ENCODE measurements around the gene SURF2. TPM values are rescaled to one million over a fixed set of nuclear protein-coding genes. Genes with fewer than 3 reads are reported as not detected.
"Not testable (repeated sequence)": the region's sequence is repeated elsewhere in the genome, so short reads cannot be mapped to it uniquely, and the experiment has no call there.

Gene SURF2
- total RNA-seq, 1 experiment from 2014 or later: 18.1 TPM

DNA sequence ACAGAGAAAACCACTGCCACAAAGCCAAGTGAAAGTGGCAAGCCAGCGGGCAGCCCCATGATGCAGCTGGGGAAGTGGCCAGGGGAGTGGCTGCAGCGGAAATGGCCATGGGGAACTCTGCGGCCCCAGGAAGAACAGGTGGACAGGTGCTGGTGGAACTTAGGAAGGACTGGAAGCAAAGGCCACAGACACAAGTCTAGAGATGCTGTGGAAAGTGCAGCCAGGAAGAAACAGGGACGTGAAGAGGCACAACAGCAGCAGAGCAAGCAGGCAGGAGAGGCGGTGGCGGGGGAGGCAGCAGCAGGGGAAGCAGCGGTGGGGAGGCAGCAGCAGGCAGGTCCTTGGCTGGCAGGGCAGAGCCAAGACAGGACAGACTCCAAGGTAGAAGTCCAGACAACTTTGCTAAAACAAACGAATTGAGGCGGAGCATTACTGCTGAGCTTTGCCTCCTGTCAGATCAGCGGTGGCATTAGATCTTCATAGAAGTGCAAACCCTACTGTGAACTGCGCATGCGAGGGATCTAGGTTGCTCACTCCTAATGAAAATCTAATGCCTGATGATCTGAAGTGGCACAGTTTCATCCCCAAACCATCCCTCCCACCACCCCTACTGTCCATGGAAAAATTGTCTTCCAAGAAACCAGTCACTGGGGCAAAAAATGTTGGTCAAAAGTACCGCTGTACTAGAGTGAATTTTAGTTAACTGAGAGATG, 32.2 kb upstream of the SURF2 start:
- peaks cover 34% of the 10 kb centered on the region for H3K27me3 ChIP-seq (ENCODE audit: insufficient read depth, low read depth)

DNA sequence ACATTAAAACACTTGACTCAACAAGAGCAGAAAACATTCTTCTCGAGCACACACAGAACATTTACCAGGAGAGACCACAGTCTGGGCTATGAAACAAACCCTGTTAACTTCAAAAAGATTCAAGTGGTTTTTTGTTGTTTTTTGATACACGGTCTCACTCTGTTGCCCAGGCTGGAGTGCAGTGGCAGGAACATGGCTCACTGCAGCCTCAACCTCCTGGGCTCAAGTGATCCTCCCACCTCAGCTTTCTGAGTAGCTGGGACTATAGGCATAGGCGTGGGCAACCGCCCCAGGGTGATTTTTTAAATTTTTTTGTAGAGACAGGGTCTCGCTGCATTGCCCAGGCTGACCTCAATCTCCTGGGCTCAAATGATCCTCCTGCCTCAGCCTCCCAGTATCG, 29.3 kb upstream of the SURF2 start:
- H3K27ac ChIP-seq; H3K9me3 ChIP-seq (ENCODE audit: insufficient read depth, low read depth); H2AFZ ChIP-seq; H3K9me2 ChIP-seq (ENCODE audit: insufficient read depth); POLR2A ChIA-PET (ENCODE audit: unreplicated experiment); BruUV-seq (replicated peaks); H3K79me2 ChIP-seq (ENCODE audit: low read depth); DNase-seq; H3K4me1 ChIP-seq (replicated peaks; ENCODE audit: insufficient read depth); intact Hi-C loops (cut with micrococcal nuclease; ENCODE audit: unreplicated experiment); H3K4me3 ChIP-seq; H3K36me3 ChIP-seq (ENCODE audit: low read depth); H3K4me2 ChIP-seq: not testable (repeated sequence)
- CTCF ChIA-PET: interaction anchor here (1.0 kb wide), 1 partner anchor 141 kb away, joined by 9 read pairs; no protein-coding TSS in a partner anchor
- H4K20me1 ChIP-seq (ENCODE audit: insufficient read depth): peaks cover 17% of the 10 kb centered on the region
- H3F3A ChIP-seq (ENCODE audit: insufficient read depth, low read depth): peaks cover 24% of the 10 kb centered on the region
- peaks cover 34% of the 10 kb centered on the region for H3K27me3 ChIP-seq (ENCODE audit: insufficient read depth, low read depth)

More for the DNA sequence above, 32.2 kb upstream of the SURF2 start:
- TF ChIP-seq, protein P1, sequence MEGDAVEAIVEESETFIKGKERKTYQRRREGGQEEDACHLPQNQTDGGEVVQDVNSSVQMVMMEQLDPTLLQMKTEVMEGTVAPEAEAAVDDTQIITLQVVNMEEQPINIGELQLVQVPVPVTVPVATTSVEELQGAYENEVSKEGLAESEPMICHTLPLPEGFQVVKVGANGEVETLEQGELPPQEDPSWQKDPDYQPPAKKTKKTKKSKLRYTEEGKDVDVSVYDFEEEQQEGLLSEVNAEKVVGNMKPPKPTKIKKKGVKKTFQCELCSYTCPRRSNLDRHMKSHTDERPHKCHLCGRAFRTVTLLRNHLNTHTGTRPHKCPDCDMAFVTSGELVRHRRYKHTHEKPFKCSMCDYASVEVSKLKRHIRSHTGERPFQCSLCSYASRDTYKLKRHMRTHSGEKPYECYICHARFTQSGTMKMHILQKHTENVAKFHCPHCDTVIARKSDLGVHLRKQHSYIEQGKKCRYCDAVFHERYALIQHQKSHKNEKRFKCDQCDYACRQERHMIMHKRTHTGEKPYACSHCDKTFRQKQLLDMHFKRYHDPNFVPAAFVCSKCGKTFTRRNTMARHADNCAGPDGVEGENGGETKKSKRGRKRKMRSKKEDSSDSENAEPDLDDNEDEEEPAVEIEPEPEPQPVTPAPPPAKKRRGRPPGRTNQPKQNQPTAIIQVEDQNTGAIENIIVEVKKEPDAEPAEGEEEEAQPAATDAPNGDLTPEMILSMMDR (conservative IDR thresholded peaks at IDR 0.05): no peak
- TF ChIP-seq EZH2 (IDR thresholded peaks at IDR 0.05; ENCODE audit: low read depth): no peak
- BruUV-seq (replicated peaks): no TSS peak
- ChIA-PET CTCF (no interaction called here), POLR2A (ENCODE audit: unreplicated experiment) (no interaction called here)
- no peak overlapping the region for H3K27ac ChIP-seq
- H3K4me1 ChIP-seq (replicated peaks; ENCODE audit: insufficient read depth): no peaks in the 10 kb centered on the region
- no peak for DNase-seq
- H2AFZ ChIP-seq: no peak overlapping the region
- H3K4me2 ChIP-seq: no peak overlapping the region
- H3K79me2 ChIP-seq (ENCODE audit: low read depth): no peaks in the 10 kb centered on the region
- H3K9me2 ChIP-seq (ENCODE audit: insufficient read depth): no peaks in the 10 kb centered on the region
- no peaks in the 10 kb centered on the region for H4K20me1 ChIP-seq (ENCODE audit: insufficient read depth)
- intact Hi-C loops (cut with micrococcal nuclease; ENCODE audit: unreplicated experiment): no loop called here
- H3F3A ChIP-seq (ENCODE audit: insufficient read depth, low read depth): 0 out of 2 replicates have a peak, but pooled peaks cover 3% of the 10 kb centered on the region
- no peaks in the 10 kb centered on the region for H3K9me3 ChIP-seq (ENCODE audit: insufficient read depth, low read depth)
- no peak overlapping the region for H3K4me3 ChIP-seq
- H3K36me3 ChIP-seq (ENCODE audit: low read depth): no peaks in the 10 kb centered on the region

DNA sequence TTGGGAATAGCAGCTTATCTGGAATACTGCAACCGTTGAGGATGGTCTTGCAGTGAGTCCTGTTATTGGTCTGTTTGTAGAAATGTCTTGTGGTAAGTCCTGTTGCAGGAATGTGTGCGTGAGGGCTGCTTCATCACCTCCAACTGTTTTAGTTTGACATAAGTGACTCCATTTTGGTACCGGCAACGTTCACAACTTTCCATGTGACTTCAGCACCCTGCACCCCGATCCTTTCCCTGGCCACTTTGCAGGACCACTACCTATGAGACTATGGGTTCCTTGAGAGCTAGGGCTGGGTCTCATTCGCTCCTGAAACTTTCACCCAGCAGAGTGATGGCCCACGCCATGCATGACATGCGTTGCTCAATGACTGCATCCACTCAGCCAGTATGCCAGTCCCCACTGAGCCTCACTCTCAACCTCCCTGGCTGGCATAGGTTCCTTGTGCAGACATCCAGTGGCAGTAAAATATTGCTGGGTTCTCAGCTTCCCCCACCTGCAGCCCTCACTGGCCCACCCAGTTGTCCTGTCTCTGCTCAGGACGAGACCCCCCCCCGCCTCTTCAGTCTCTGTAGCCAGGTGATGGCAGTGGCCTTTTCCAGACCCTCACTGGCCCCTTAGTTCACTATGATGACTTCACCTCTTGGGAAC, 28.4 kb upstream of the SURF2 start:
- Histone ChIP-seq H4K20me1 (ENCODE audit: insufficient read depth) (peaks cover 18% of the 10 kb centered on the region), H3K9me2 (ENCODE audit: insufficient read depth) (no peaks in the 10 kb centered on the region), H3K4me3 (no peak overlapping the region), H3F3A (ENCODE audit: insufficient read depth, low read depth) (peaks cover 33% of the 10 kb centered on the region), H3K79me2 (ENCODE audit: low read depth) (peaks cover 3% of the 10 kb centered on the region; the same call in 1 of the 2 replicates), H3K27ac (no peak overlapping the region), H2AFZ (no peak overlapping the region), H3K27me3 (ENCODE audit: insufficient read depth, low read depth) (peaks cover 28% of the 10 kb centered on the region), H3K9me3 (ENCODE audit: insufficient read depth, low read depth) (no peaks in the 10 kb centered on the region), H3K4me1 (replicated peaks; ENCODE audit: insufficient read depth) (peaks cover 8% of the 10 kb centered on the region), H3K4me2 (no peak overlapping the region), H3K36me3 (ENCODE audit: low read depth) (peaks cover 9% of the 10 kb centered on the region; the same call in 1 of the 2 replicates)
- no peak for DNase-seq
- intact Hi-C loops (cut with micrococcal nuclease; ENCODE audit: unreplicated experiment): no loop called here
- ChIA-PET CTCF (interaction anchor here (1.0 kb wide), 1 partner anchor 142 kb away, joined by 9 read pairs; no protein-coding TSS in a partner anchor), POLR2A (ENCODE audit: unreplicated experiment) (no interaction called here)
- no peak for TF ChIP-seq EZH2 (IDR thresholded peaks at IDR 0.05; ENCODE audit: low read depth)
- TF ChIP-seq, protein P1 (conservative IDR thresholded peaks at IDR 0.05): no peak
- no TSS peak for BruUV-seq (replicated peaks)
